ENCODE results near the gene DUSP6. TPM values are rescaled to one million over a fixed set of nuclear protein-coding genes. Genes with fewer than 3 reads are reported as not detected.

DUSP6 gene
- polyA plus RNA-seq, 2 of the 4 experiments (the other 2 are of a cell fraction) = 3.8 to 27.0 TPM

DNA sequence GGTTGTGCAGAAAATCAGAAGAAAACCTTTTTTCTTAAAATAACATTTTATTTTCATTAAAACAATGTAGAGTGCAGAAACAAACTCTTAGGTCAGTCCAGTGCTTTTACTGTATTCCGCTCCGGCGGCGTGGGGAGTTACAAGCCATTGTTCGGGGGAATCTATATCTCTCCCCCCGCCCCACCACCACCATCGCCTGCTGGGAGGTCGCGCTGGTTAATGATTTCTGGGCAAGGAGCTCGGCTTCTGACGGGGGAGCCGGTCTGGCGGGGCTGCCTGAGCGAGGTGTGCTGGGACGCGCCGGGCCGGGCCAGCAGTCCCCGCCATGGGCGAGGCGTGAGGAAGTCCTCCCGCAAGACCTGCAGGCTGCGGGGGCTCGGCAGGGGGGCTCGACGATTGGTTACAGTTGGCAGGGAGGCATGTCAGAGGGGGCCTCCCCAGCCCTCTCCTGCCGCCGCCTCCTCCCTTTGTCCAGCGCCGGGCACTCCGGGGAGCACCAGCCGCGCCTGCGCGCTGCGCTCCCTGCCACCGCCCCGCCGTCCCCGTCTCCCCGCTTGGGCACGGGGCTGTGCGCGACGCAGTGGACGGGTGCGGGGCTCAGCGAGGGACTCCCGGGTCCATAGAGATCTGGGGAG lies 1.0 kb upstream of the DUSP6 start (continued):
- TF ChIP-seq, protein P1, sequence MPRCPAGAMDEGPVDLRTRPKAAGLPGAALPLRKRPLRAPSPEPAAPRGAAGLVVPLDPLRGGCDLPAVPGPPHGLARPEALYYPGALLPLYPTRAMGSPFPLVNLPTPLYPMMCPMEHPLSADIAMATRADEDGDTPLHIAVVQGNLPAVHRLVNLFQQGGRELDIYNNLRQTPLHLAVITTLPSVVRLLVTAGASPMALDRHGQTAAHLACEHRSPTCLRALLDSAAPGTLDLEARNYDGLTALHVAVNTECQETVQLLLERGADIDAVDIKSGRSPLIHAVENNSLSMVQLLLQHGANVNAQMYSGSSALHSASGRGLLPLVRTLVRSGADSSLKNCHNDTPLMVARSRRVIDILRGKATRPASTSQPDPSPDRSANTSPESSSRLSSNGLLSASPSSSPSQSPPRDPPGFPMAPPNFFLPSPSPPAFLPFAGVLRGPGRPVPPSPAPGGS (IDR thresholded peaks at IDR 0.05) = no peak; the same call in 1 of the 3 replicates
- TF ChIP-seq MAX (IDR thresholded peaks at IDR 0.05) = peak; percentile 45
- no peak for TF ChIP-seq EHF (CRISPR knock-in tag; IDR thresholded peaks at IDR 0.05)
- TF ChIP-seq RCOR1 (IDR thresholded peaks at IDR 0.05; ENCODE audit: low read depth, low read length) = no peak
- TF ChIP-seq MAFK (IDR thresholded peaks at IDR 0.05; ENCODE audit: partially characterized antibody) = no peak
- TF ChIP-seq JUN (IDR thresholded peaks at IDR 0.05) = peak in 1 of 2 experiments; percentile 70; a peak in 1 of 5 replicates
- no peak for TF ChIP-seq HOXB5 (CRISPR knock-in tag; IDR thresholded peaks at IDR 0.05)
- TF ChIP-seq, protein P2, sequence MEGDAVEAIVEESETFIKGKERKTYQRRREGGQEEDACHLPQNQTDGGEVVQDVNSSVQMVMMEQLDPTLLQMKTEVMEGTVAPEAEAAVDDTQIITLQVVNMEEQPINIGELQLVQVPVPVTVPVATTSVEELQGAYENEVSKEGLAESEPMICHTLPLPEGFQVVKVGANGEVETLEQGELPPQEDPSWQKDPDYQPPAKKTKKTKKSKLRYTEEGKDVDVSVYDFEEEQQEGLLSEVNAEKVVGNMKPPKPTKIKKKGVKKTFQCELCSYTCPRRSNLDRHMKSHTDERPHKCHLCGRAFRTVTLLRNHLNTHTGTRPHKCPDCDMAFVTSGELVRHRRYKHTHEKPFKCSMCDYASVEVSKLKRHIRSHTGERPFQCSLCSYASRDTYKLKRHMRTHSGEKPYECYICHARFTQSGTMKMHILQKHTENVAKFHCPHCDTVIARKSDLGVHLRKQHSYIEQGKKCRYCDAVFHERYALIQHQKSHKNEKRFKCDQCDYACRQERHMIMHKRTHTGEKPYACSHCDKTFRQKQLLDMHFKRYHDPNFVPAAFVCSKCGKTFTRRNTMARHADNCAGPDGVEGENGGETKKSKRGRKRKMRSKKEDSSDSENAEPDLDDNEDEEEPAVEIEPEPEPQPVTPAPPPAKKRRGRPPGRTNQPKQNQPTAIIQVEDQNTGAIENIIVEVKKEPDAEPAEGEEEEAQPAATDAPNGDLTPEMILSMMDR (IDR thresholded peaks at IDR 0.05) = no peak
- TF ChIP-seq SREBF2 (IDR thresholded peaks at IDR 0.05) = no peak
- TF ChIP-seq FOXS1 (CRISPR knock-in tag; IDR thresholded peaks at IDR 0.05) = no peak
- TF ChIP-seq KDM5A (IDR thresholded peaks at IDR 0.05) = no peak
- TF ChIP-seq ZNF302 (CRISPR knock-in tag; IDR thresholded peaks at IDR 0.05) = no peak

GRCh38 chr12:89352242-89352491 lies 134 bp downstream of the DUSP6 start:
- Histone ChIP-seq H3K4me1 (peaks cover 27% of the 10 kb centered on the region), H3K9me3 (no peaks in the 10 kb centered on the region), H3K4me3 (peak overlapping the region; percentile 70), H3K4me2 (peak overlapping the region; percentile 82), H3K27ac (peak overlapping the region; percentile 98 to 99)
- FAIRE-seq = no peak
- ChIA-PET POLR2A (interaction anchor here (0.7 to 3.9 kb wide), 33 partner anchors 14 to 357 kb away, joined by 3 to 42 read pairs (median 4); partner anchors contain the start of gene ATP2B1), CTCF (interaction anchor here (0.8 to 3.0 kb wide), 7 partner anchors 105 to 314 kb away, joined by 3 to 11 read pairs (median 3); no protein-coding TSS in a partner anchor)
- no peak for DNase-seq (ENCODE audit: low read depth in 1 of 2, low spot score in 1 of 2)
- under 1% methylated on average over 10 of the region's 10 CpGs for WGBS (ENCODE audit: missing lambda C conversion rate)
- TF ChIP-seq RFX5 (IDR thresholded peaks at IDR 0.05) (no peak), ZNF302 (CRISPR knock-in tag; IDR thresholded peaks at IDR 0.05) (no peak), HOXB13 (CRISPR knock-in tag; IDR thresholded peaks at IDR 0.05; ENCODE audit: low read depth) (no peak), PHF8 (IDR thresholded peaks at IDR 0.05; ENCODE audit: borderline replicate concordance, low read depth) (peak; percentile 48; the same call in 1 of the 2 replicates), USF2 (IDR thresholded peaks at IDR 0.05) (no peak), ZFP36 (IDR thresholded peaks at IDR 0.05; ENCODE audit: borderline replicate concordance, partially characterized antibody) (no peak), KDM1A (IDR thresholded peaks at IDR 0.05; ENCODE audit: low read depth) (no peak), KDM5A (IDR thresholded peaks at IDR 0.05) (no peak), EP300 (IDR thresholded peaks at IDR 0.05) (no peak)
- TF ChIP-seq, protein P1 (IDR thresholded peaks at IDR 0.05) = peak; percentile 49; the same call in 2 of the 3 replicates
- no peak; a peak in 1 of 6 replicates for ATAC-seq
